NCI-H226 (cell line): ENCODE measurements around the gene TNRC6C.
"Not testable (repeated sequence)": the region's sequence is repeated elsewhere in the genome, so short reads cannot be mapped to it uniquely, and the experiment has no call there.

Experiments used
- DNase-seq: peaks from one replicate; pipeline ENCODE4 v3.0.0-alpha.2; 2015

TNRC6C gene

DNA sequence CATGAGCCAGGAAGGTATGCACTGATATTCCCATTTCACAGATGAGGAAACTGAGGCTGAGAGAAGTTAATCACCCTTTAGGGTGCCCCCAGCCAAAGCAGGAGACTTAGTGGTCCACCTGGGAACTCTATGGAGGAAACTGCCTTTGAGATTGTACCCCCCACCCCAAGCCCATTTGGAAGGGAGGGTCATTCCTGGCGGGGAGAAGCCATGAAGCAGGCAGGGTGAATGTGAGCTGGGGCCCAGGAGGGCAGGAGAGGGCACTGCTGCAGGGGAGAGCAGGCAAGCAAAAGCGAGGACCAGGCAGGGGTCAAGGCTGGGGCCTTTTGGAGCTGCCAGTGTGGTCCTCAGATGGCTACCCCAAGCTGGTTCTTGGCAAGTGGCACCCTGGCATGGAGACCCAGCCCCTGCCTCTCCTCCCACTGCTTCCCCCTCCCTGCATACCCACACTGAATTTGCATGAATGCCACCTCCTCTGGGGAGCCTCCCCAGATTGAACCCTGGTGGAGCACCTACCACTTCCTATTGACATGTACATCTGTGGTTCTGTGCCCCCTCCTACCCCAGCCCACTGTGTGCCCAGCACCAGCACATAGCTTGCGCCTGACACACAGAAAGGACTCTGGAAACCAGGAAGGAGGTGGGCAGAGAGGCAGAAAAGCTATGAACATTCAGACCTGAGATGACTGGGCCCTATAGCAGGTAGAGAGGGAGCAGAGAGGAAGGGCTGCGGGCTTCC is 171.0 kb downstream of the TNRC6C start:
- no peak for DNase-seq

DNA sequence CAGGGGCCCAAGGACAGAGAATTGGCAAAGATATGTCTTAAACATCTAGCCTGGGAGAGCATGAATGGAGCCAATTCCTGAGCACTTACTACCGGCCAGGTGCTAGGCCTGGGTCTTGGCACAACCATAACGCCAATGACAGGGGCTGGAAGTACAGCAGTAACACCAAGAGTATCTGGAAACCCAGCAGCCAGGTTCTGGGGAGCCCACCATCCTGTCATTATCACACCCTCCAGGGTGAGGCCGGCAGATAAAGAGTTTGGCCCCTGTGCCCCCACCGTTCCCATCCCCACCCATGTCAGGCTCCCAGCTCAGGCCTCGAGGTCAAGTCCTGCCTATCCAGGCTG is 171.6 kb downstream of the TNRC6C start:
- no peak for DNase-seq

DNA sequence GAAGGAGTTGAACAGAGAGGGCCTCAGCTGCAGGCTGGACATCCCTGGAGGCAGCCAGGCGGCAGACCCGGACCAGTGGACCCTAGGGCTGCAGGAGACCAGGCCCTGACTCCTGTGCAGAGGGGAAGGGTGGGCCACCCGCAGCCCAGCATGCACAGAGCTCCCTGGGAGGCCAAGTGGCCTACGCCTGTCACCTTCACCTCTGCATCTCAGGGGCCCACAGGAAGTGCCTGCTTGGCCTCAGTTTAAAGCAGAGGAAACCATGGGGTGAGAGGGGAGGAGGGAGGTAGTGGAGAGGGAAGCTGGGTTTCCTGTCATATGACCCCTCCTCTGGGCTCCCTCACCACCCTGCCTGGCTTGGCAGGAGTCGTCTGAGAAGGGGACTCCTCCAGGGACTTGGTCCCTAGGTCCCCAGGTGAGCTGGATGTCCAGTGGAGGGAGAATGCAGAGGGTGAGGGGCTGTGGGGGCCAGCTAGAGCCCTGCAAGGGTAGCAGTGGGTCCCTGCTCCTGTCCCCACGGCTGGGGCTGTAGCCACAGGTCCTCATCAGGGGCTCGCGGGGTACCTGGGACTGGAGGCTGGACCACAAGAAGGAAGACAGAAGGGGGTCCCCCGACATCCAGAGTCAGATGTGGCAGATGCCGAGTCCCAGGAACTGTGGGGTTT is 172.1 kb downstream of the TNRC6C start, which contains the start of gene TMC8:
TSS of gene TMC8 (plus strand) at position 335 of the 665 bp plus-strand sequence. CDS start 818 bp downstream, outside the sequence.
- no peak for DNase-seq

DNA sequence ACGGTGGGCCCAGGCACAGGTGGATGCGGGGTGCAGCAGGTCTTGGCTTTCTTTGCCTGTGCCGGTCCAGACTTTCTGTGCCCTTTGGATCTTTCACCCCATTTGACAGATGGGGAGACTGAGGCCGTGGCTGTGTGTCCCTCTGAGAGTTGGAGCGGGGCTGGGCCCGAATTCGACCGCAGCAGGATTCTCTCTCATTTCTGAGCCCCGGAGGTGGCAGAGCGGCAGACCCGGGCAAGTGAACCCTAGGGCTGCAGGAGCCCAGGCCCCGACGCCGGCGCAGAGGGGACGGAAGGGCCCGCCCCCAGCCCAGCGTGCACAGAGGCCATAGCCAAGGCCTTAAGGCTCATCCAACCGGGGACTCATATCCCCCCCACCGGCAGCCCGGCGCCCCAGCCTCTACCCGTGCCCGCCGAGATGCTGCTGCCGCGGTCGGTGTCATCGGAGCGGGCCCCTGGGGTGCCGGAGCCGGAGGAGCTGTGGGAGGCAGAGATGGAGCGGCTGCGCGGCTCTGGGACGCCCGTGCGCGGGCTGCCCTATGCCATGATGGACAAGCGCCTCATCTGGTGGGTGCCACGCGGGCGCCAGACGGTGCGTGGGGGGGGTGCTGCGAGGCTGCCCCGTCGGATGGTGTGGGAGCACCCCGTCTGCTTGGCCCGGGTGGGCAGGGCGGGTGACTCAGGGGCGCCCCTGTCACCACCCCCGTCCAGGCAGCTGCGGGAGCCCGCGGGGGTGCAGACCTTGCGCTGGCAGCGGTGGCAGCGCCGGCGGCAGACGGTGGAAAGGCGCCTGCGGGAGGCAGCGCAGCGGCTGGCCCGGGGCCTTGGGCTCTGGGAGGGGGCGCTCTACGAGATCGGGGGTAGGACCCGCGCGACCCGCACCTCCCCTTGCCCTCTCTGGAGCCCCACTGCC is 172.9 kb downstream of the TNRC6C start:
- DNase-seq, result no peak

DNA sequence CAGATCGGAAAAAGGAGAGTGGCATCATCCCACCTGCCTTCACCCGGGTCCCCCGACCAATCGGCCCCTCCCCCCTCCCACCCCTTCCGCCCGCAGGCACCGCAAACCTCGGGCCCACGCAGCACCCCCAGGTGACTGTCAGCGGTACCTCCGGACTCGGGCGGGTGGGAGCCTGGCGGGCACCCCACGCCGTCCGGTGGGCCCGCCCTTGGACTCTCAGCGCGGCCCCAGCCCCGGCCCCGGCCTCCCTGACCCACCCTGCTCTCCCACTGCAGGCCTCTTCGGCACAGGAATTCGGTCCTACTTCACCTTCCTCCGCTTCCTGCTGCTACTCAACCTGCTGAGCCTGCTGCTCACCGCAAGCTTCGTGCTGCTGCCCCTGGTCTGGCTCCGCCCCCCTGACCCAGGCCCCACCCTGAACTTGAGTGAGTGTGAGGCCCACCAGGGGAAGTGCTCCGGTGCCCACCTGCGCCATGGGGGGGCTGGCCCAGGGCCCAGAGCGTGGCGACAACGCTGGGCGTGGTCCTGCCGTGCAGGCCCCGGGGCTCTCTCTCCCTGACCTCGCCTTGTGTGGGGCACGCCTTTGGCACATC is 173.7 kb downstream of the TNRC6C start:
- DNase-seq, result no peak

DNA sequence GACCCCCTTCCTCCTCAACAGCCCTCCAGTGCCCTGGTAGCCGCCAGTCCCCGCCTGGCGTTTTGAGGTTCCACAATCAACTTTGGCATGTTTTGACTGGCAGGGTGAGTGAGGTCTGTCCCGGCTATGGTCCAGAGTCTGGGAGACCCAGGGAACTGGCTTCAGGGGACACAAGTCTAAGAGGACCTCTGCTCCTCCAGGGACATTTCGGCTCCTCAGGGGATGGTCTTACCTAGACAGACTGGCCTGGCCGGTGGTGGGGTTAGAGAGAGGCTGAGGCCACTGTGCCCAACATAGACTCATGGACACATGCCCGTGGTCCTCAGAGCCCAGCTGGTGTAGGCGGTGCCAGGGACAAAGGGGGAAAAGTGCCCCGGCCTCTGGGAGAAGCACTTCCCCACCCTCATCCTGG is 174.3 kb downstream of the TNRC6C start:
- no peak for DNase-seq

DNA sequence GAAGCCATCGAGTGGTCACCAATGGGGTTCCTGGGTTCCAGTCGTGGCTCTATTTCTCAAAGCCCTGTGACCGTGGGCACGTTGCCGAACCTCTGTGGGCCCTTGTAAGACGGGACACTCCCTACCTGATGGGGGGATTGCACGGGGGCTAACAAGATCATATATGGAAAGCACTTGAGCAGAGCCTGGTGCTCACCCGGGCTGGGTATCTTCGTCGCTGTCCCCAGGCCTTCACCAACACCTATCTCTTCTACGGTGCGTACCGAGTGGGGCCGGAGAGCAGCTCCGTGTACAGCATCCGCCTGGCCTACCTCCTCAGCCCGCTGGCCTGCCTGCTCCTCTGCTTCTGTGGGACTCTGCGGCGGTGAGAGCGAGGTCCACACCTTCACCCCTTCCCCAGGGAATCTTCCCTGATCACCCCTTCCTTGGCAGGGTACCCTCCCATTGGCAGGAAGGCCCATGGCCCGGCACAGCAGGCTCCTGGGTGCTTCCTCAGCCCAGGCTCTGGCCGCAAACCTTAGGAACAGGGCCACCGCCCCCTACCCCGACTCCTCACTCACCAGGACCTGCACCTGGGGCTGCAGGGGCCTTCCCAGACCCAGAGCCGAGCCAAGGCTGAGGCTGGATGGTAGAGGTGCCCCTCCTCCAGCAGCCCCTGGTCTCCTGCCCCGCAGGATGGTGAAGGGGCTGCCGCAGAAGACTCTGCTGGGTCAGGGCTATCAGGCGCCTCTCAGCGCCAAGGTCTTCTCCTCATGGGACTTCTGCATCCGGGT is 174.9 kb downstream of the TNRC6C start:
- DNase-seq, result no peak

DNA sequence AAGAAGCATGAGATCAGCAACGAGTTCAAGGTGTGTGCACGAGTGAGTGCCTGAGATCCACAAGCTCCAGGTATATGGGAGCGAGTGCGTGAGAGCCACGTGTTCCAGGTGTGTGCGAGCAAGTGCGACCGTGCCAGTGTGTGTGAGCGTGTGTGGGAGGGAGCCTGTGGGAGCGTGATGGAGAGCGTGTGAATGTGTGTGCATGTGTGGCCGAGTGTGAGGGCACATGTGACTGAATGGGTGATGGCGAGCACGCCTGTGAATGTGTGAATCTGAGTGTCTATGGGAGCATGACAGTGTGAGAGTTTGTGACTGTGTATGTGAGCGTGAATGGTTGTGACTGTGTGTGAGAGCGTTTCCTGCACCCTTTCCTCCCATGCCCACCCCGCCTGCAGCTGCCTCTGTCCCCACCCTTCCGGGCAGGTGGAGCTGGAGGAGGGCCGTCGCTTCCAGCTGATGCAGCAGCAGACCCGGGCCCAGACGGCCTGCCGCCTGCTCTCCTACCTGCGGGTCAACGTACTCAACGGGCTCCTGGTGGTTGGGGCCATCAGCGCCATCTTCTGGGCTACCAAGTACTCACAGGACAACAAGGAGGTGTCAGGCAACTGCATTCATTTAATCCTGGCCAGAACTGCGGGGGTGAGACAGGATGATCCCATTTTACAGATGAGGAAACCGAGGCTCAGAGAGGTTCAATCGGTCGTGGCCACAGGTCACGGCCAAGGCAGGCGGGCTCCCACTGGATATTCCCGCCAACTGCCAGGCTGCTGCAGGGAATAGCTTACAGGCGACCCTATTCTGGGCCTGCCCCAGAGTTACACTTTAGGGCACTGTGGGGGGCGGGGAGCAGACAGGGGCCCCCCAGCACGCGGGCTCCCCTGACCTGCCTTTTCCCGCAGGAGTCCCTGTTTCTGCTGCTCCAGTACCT is 175.7 kb downstream of the TNRC6C start:
- DNase-seq, result no peak

DNA sequence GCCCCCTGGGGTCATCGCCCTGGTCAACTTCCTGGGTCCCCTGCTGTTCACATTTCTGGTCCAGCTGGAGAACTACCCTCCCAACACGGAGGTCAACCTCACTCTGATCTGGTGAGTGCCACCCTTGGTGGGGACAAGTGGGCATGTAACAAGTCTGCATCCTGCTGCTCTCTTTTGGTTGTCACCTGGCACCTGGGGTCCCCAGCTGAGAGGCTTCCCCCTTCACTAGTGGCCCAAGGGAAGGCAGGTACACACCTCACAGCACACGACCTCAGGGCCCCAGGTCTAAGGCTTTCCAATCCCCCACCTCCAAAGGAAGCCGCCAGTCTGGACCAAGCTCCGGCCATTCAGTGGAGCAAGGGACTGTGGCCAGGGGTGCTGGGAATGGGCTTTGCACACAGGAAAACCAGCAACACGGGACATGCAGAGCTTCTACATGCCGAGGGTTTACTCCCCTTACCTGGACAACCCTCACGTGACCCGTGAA is 176.4 kb downstream of the TNRC6C start:
- DNase-seq, result no peak

DNA sequence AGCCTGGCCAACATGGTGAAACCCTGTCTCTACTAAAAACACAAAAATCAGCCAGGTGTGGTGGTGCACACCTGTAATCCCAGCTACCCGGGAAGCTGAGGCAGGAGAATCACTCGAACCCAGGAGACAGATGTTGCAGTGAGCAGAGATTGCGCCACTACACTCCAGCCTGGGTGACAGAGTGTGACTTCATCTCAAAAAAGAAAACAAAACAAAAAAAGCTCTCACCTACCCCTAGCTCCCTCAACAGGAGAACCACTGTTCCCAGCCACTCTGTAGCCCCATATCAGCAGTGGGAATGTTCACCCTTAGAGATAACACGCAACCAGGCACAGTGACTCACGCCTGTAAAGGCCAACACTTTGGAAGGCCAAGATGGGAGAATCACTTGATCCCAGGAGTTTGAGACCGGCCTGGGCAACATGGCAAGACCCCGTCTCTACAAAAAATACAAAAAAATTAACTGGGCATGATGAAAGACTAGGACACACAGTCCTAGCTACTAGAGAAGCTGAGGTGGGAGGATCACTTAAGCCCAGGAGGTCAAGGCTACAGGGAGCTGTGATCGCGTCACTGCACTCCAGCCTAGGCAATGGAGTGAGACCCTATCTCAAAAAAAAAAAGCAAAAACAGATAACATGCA is 177.5 kb downstream of the TNRC6C start:
- DNase-seq, result no peak

DNA sequence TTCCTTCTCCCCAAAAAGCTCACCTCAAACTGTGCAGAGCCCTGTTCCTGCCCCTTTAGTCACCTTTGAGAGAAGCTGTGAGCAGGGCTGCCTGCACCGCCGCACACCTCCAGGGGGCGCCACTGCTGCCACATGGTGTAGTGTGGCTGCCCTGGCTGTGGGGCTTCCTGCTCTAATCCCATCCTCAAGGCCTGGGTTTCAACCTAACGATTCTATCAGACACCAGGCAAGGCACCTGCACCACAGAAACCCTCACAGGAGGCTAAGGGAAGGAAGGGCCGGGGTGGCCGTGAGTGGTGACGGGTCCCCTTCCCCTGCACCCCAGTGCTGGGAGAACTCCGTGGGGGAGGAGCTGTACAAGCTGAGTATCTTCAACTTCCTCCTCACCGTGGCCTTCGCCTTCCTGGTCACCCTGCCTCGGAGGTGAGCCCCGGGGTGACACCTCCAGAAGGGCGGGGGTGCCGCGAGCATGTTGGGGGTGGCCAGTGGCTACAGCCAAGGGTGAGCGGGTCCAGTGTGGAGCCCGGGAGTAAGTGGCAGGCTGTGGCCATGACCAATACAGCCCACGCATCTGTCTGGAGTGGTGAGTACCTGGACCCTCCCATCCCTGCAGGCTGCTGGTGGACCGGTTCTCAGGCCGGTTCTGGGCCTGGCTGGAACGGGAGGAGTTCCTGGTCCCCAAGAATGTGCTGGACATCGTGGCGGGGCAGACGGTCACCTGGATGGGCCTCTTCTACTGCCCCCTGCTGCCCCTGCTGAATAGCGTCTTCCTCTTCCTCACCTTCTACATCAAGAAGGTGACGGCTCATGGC is 179.1 kb downstream of the TNRC6C start:
- no peak for DNase-seq

DNA sequence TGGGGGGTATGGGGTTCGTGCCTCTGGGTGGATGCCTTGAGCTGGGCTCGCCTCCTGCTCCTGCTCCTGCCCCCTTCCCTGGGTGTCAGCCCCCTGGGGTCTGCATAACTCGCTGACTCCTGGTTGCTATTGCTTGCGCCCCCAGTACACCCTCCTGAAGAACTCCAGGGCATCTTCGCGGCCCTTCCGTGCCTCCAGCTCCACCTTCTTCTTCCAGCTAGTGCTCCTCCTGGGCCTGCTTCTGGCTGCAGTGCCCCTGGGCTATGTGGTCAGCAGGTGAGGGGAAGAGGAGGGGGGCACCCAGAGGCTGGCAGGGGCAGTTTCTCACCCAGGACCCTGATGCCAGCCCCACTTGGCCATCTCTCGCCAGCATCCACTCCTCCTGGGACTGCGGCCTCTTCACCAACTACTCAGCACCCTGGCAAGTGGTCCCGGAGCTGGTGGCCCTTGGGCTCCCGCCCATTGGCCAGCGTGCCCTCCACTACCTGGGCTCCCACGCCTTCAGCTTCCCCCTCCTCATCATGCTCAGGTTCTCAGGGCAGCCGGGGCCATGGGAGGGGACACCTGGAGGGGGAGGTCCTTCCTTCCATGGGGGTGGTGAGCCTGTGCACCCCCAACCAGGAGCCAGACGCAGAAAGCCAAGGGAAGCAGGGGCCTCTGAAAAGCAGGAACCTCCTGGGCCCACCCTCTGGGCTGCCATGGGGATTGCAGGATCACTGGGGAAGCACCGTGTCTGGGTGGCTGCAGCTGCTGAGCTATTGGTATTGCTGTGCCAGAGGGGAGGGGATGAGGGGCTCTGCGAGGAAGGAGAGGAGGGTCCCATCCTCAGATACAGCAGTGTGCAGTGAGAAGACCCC is 179.9 kb downstream of the TNRC6C start:
- no peak for DNase-seq

DNA sequence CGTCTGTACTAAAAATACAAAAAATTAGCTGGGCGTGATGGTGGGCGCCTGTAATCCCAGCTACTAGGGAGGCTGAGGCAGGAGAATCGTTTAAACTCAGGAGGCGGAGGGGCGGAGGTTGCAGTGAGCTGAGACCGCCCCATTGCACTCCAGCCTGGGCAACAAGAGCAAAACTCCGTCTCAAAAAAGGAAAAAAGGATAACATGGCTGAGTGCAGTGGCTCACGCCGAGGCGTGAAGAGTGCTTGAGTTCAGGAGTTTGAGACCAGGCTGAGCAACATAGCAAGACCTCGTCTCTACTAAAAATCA is 181.3 kb downstream of the TNRC6C start:
- not testable (repeated sequence) for DNase-seq

DNA sequence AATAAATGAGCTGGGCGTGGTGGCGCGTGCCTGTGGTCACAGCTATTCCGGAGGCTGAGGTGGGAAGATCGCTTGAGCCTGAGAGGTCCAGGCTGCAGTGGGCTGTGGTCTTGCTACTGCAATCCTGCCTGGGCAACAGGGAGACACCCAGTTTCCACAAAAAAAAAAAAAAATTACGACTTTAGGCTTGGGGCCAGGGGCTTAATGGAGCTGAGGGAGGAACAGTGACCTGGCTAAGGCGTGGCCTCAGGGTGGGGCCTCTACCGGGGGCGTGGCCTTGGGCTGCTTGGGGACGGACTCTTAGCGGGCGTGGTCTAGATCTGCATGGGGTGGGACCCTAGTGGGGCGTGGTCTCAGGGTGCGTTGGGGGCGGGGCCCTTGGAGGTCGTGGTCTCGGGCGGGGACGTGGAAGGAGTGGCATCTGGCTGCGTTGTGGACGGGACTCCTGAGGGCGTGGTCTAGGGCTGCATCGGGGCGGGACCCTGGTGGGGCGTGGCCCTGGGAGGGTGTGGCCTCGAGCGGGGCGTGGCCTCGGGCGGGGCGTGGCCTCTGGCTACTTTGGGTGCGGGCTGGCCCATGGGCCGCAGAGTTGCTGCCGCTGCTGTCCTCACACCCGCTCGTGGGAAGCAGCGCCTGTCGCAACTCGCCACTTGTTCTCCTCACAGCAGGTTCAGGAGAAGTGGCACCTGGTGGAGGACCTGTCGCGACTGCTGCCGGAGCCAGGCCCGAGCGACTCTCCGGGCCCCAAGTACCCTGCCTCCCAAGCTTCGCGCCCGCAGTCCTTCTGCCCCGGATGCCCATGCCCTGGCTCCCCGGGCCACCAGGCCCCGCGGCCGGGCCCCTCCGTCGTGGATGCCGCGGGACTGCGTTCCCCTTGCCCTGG is 181.9 kb downstream of the TNRC6C start:
- peak; percentile 87 for DNase-seq

DNA sequence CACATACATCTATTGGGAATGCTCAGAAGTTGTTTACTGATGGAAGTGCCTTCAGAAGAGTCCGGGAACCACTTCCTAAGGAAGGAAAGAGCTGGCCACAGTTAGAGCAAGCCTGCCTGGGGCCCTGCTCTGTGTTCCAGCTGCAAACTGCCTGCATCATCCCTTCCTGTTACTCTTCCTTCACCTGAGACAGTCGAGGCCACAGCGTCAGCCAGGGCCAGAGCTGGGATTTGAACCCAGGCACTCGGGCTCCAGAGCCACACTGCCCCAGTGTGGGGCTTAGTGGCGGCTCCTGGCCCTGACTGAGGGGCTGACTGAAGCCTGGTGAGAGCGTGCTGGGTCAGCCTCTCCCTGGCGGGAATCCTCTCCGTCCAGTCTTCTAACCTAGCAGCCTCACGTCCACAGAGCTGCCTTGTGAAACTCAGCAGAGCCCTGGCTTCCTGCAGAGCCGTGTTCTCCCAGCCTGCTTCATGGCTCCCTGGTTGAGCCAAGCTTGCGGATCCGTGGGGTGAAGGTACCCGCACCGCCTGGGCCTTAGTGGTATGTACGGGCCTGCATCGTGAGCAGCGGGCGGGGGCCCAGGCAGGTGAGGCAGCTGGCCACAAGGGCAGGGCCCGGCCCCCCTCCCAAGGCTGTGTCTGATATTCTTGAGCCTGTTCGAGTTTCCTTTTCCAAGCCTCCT is 183.1 kb downstream of the TNRC6C start:
- DNase-seq, result no peak

DNA sequence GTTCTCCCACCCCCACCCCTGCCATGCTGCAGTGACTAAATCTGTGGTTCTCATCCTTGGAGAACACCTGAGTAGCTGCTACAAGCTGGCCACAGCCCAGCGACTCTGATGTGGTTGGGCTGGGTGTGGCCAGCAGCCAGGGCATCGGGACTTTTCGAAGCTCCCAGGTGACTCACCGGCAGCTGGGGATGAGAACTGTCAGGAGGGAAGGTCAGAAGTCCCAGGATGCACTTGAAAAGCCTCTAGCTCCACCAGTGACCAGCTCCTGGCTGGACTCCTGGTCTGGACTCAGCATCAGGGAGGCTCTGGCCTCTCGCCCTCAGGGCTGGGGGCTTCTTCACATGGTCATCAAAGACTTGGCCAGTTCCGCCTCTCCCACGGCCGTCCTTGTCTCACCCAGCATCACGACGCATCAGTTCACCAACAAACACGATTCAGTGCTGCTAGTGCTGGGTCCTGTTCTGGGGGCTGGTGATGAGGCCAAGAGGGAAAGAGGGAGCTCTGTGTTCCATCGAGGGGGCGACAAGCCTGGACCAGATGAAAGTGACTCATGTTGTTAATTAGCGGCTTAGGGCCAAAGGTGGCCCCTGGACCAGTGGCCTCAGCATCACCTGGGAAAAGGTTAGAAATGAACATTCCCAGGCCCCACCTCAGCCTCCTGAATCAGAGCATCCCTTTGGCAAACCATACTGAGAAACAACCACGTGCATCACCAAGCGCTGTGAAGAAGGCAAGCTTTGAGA is 183.8 kb downstream of the TNRC6C start:
- peak; percentile 71 for DNase-seq
